Stimulated activated CD4-positive, alpha-beta T cell treated with anti-CD3 and anti-CD28 coated beads, Interleukin-1b, Interleukin-23, amount 100 ng/mL, for 1 hour (primary cell): ENCODE measurements around the gene ITK.

Experiments
- DNase-seq, 2 donors: peaks; one replicate each; pipeline ENCODE4 v3.0.0-alpha.2; 2020; ENCODE audit warnings: low read depth in 2 of 2

Gene ITK

DNA sequence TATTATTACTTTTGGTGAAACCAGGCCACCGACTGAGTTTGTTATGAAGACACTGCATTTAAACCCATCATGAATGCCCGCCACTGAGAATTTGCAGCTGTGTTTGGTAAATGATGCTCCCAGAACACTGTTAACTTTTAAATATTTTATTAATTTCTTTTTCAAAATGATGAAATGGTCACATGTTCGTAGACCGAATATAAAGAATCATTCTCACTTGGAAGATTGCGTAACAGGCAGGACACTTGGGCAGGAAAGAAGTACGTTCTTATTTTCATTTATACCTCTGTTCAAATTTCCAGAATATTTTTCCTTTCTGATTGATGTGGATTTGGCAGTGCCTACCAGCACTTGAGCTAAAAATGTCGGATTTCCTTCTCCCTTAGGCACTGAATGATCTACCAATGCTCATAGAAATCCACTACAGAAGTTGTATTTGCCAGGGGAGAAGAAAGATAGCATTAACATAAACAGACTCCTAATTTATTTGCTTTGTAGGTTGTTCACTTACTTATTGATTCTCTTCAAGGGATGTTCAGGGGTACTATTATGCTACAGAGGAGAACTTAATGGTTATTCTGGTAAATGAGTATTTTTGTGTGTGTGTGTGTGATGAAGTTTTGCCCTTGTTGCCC lies 99.1 kb downstream of the ITK start:
- DNase-seq: no peak

DNA sequence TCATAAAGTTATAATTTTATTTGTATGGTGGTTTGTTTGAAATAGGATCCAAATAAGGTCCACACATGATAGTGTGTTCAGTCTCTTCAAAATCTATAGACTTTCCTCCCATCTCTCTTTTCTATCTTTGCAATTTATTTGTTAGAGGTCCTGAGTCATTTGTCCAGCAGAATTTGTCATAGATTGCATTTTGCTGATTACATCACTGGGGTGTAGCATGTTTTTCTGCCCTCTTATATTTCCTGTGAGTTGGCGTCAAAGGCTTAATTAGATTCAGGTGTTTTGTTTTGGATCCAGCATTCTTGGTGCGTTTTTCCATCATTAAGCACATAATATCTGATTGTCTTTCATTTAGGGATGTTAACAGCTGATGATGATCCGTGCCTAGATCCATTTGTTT lies 100.3 kb downstream of the ITK start:
- DNase-seq: no peak

DNA sequence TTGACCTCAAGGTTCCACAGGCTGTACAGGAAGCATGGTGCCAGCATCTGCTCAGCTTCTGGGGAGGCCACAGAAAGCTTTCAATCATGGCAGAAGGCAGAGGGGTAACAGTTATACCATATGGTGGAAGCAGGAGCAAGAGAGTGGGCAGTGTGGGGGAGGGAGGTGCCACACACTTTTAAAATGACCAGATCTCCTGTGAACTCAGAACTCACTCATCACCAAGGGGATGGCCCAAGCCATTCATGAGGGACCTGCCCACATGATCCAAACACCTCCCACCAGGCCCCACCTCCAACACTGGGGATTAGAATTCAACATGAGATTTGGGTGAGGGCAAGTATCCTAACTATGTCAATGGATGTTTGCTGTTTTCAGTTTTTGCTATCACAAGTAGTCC lies 101.5 kb downstream of the ITK start:
- no peak for DNase-seq

DNA sequence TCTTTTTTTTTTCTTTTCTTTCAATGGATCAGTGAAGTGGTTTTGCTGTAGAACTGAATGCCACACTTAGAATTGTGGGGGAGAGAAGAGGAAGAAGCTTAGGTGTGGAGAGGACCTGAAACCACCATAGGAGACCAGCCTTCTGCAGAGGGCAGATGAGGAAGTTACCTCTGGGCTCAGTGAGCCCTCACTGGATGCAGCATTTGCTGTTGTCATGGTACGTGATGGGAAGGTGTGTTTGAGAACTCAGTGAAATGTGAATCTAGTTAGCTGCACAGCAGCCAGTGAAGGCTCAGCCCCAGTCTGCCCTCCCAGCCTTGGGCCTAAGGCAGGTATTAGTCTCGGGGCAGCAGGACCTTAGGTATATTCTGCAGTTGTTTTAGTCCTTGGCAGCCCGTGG lies 102.8 kb downstream of the ITK start:
- DNase-seq: no peak

DNA sequence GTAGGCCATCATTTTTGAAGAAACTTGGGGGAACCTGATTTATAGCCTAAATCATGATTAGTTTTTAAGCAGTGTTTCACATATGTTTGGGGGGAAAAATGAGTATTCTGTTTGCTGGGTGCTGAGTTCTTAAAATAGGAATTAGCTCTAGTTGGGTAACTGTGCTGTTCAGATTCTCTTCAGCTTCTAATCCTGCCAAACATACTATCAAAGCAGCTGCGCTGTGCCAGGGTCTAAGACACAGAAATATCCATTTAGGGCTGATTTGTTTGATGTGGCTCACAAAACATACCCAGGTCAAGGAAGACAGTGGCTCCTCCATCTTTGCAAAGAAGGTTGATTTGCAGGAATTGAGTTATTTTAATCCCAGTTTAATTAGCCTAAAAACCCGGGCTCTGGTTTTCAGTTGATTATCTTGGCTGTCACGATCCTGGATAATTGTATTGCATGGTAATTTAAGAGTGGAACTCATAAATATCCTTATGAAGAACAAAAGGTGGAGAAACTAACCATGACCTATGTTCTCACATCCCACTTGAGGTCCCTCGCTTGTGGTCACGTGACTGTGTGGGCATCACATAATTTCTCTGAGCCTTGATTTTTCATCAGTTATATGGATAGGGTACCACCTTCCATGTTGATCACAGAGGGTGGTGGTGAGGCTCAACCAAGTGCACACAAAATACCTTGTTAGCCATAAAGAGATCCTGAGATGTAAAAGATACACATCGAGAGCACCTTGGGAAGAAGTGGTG lies 104.0 kb downstream of the ITK start:
- no peak for DNase-seq

DNA sequence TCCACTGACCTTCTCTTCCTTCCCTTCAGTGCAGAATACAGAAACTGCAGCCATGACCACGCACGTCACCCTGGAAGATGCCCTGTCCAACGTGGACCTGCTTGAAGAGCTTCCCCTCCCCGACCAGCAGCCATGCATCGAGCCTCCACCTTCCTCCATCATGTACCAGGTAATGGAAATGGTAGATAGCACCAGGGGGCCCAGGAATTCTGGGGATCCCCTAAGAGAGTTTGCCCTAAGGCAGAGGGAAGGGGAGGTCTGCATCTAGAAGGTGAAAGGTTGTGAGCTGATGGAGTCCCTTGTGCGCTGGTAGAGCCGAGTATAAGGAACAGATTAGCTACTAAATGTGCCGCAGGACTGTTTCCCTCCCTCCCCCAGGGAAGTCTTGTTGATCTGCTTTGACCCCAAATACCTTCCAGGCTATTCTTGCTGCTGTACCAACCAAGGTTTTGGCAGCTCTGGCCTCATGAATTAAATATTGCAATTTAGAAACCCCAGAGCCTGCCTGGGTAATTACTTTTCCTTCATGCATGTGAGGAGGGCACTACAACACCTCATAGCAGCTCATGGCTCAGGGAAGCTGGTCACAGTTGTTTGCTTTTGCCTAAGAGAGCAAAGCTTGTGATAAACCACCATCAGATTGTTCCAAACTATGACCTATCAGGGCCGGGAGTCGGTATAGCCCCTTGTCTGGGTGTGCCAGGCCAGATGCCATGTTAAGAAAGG lies 104.8 kb downstream of the ITK start:
- DNase-seq: no peak

DNA sequence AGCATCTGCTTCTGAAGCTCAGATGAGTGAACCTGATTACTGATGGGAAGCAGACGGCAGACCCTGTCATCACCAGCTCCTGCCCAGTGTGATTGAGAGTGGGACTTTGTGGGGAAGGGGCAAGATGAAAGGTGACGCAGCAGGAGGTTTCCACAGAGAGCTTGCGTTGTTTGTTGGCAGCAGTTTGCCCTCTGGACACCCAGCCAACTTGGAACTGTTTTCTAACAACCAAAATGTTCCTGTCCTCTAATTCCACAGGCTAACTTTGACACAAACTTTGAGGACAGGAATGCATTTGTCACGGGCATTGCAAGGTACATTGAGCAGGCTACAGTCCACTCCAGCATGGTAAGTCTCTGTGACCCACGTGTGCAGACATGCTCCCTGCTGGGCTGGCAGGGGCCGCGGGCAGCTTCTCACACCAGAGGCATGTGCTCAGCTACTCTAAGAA lies 106.1 kb downstream of the ITK start:
- DNase-seq: no peak

DNA sequence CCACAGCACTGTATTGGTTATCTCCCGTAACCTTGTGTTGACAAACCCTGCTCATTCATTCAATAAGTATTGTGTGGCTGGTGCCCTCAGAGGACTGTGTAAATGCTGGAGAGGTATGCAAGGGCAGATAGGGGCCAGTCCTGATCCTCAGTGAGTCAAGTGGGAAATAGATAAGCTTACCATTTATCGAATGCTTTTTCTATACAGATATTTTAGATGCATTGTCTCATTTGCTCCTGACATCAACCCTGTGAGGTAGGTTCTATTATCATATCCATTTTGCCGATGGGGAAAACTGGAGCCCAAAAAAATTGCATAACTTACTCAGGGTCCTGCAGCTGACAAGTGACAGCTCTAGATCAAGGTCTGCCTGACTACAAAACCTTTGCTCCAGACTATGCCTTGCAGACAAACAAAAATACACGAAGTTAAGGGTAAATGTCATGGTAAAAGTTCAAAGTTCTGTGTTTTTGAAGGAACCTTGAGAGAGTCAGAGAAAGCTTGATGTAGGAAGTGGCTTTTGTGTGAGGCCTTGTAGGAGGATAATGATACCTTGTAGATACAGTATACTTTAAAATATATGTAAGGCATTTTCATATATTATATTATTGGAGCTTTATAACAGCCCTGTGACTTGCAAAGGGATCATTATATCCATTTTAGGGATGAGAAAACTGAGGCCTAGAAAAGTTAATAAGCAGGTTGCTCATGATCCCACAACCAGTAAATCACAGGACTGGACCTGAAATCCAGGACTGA lies 107.9 kb downstream of the ITK start:
- no peak for DNase-seq

DNA sequence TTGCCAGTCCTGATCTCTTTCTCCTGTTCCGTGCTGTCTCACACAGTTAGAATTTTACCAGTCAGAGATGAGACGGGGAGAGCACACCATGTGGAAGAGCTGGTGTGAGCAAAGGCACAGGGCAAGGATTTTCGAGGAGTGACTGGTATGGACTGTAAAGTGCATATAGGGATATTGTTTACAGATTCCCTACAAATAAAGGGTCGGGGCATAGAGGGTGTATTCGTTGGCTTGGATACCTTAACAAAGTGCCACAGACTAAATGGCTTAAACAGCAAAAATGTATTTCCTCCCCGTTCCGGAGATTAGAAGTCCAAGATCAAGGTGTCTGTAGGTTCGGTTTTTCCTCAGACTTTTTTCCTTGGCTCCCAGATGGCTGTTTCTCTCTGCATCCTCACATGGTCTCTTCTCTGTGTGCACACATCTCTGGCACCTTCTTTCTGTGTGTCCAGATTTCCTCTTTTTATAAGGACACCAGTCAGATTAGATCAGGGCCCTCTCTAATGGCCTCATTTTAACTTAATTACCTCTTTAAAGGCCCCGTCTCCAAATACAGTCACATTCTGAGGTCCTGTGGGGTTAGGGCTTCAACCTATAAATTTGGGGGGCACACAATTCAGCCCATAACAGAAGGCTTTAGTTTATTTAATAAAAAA lies 108.7 kb downstream of the ITK start:
- no peak for DNase-seq

DNA sequence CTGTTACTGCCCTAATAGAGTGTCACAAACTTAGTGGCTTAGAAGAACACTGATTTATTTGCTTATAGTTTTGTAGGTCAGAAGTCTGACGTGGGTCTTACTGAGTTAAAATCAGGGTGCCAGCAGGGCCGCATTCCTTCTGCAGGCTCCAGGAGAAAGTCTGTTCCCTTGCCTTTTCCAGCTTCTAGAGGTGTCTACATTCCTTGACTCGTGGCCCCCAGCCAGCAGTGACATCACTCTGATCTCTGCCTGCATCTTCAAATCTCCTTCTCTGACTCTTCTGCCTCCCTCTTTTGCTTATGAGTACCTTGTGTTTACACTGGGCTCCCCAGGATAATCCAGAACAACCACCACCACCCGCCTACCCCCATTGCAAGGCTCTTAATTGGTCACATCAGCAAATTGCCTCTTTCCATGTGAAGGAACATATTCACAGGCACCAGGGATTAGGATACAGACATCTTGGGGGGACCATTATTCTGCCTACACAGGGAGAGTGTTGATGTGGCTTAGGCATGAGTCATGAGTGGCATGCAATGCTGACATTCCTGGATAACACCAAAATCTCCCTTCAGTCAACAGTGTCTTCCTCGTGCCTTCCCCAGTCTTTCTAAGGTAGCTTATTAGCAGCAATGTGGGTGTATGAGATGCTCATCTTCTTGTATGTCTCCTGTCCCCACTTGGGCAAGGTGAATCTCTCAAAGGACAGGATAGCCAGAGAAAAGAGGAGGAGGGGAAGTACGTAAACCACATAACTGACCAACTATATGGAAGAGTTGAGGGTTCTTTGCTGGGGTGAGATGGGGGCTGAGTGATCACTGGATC lies 109.7 kb downstream of the ITK start:
- no peak for DNase-seq

DNA sequence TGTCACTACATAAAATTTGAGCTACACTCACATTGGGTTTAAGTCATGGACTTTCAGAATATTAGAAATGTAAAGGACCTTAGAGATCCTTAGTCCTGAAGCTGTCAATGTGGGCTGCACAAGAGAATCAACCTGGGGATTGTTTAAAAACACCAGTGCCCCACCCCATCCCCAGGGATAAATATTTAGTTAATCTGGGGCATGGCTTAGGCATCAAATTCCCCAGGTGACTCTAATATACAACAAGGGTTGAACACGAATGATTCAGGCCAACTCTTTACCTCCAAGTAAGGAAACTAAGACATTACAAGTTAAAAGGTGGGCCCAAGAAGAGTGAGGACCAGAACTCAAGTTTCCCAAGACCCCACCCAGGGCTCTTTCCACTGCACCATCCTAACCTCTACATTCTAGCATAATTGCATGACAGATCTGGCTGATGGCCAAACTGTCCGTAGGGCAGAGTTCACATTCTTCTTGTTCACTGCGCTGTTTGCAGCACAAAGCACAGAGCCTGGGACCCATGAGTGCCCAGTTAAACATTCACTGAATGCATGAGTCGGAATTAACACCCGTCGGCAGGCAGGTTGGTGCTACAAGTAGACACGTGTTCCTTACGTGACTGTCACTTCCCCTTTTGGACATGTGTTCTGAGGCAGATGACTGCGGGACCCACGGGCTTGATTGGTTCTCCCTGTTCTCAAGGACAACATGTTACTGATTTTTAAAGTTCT lies 110.5 kb downstream of the ITK start:
- no peak for DNase-seq

DNA sequence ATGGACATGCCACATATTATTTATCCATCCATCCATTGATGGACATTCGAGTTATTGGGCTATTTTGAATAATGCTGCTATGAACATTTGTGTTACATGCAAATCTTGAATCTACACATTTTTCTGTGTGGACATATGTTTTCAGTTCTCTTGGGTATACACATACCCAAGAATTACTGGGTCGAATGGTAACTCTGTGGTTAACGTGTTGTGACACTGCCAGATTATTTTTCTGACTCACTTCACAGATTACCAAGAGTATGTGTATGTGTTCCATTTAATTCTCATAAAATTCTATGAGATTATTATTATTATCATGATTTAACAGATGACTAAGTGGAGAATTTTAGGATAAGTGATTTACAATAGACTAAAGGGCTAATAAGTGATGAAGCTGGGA lies 112.0 kb downstream of the ITK start:
- DNase-seq: no peak

DNA sequence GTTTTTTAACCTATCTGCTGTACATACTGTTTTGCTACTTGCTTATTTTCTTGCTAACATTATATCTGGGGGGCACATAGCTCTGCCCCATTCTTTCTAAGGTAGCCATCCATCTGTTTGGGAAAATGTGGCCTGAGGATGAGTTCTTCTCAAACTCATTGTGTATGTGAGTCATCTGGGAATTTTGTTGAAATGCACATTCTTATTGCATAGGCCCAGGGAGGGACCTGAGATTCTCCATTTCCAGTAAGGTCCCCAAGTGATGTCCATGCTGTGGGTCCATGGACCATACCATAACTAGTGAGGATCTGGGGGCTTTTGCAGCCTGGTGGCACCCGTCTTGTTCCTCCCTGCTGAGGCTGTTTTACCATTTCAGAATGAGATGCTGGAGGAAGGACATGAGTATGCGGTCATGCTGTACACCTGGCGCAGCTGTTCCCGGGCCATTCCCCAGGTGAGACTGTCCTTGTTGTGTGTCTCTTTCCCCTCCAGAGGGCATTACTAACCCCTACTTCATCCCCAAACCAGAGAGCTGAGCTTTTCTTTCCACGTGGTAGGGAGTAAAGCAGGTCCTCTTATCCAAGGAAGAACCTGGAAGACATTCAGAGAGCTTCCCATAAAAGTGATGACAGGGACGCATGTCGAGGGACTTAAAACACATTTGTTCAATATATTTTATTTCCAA lies 113.9 kb downstream of the ITK start:
- DNase-seq: no peak

DNA sequence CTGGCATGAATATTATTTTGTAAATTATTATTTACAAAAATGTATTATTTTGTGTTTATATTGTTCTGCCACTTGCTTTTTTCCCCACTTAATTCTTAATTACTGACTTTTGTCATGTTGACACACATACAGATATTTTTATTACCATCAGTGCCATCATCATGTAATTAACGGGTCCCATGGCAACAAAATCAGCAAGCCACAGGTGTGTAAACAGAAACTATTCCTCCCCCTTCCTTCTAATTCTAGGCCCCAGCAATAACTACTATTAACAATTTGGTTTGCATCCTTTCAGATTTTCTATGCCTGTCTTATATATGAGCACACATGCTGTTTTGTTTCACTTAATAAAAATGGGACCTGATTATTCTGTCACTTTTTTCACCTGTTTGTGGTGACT lies 114.6 kb downstream of the ITK start:
- no peak for DNase-seq

DNA sequence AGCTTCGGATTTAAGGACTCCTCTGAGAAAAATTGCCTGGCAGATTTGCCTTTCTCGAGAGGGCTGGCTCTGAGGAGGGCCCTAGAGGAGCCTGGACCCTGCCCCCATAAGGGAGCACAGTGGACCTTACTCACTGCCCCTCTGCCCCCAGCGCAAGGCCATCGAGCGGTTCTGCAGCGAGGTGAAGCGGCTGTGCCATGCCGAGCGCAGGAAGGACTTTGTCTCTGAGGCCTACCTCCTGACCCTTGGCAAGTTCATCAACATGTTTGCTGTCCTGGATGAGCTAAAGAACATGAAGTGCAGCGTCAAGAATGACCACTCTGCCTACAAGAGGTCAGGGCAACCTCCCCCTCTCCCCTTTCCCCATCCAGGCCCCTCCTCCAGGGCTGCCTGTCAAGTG lies 119.9 kb downstream of the ITK start:
- DNase-seq: no peak

DNA sequence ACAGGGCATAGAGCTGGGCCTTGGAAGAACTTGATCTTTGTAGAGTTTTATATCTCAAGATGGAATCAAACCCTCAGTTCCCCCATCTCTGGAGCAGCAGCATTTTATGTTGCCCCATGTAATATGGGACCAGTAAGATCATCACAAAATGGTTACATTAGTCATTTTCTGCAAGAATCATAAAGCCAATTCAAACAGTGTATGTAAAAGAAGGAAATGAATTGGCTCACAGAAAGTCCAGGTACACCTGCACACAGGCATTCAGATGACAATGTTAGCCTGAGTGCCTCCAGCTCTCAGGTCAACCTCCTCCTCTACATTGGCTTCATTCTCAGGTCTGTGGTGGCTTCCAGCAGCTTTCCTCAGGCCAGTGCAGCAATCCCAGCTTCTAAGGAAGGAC lies 120.4 kb downstream of the ITK start:
- DNase-seq: no peak

DNA sequence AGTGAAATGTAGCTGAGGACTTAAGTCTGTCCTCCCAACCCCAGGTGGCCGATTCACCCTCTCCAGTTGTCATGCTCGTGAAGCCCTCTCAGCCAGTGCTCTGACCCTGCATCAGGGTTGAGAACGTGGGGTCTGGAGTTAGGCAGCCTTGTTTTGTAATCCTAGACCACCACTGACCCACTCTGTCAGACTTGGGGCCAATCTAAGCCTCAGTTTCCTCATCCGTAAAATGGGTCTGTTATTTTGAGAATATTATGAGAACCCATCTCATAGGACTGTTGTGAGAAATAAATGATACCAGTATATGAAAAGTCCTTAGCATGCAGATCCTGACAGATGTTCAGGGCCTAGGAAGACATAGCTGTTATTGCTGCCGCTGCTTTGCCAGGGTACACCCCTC lies 122.4 kb downstream of the ITK start:
- DNase-seq: no peak

DNA sequence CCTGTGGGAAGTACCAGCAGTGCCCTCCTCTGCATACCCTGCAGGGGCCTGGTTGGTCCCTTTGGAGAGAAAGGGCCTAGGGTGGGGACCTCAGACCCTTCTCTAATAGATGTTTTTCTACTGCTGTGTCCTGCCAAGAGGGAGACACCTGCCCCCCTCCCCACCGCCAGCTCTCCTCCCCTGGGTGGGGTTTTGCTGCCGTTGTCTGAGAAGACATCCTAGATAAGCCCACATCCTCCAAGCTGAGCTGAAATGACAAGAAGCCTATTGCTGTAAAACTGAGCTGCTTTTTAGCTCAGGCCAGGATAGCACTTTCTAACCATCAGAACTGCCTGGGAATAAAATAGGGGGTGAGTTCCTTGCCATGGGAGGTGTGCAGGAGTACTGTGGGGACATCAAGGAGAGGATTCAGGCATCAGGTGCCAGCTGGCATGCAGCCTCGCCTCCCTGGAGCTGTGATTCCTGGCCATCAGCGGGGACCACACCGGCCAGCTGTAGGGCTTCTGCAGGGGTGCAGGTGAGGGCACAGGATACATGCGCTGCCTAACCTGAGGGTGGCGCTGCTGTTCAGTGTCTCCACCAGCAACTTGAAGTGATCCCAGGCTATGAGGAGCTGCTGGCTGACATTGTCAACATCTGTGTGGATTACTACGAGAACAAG lies 123.2 kb downstream of the ITK start:
- no peak for DNase-seq
